Globus pallidus (tissue), 1 donor: ENCODE results near the gene CD82.

ENCODE experiments used
- DNase-seq: peaks from one replicate; pipeline ENCODE4 v3.0.0-alpha.2; 2015; ENCODE audit warnings: low spot score

The CD82 gene

GRCh38 chr11:44575962-44576361 lies 10.5 kb downstream of the CD82 start:
- no peak for DNase-seq

GRCh38 chr11:44576656-44577055 lies 11.2 kb downstream of the CD82 start:
- no peak for DNase-seq

GRCh38 chr11:44577231-44577830 lies 11.9 kb downstream of the CD82 start:
- no peak for DNase-seq

GRCh38 chr11:44578279-44578678 lies 12.8 kb downstream of the CD82 start:
- no peak for DNase-seq

- no peak for DNase-seq
These were observed 13.9 kb downstream of the CD82 start for GRCh38 chr11:44579302-44579761.

GRCh38 chr11:44580701-44581100 lies 15.2 kb downstream of the CD82 start:
- no peak for DNase-seq

- no peak for DNase-seq
These were observed 15.8 kb downstream of the CD82 start for GRCh38 chr11:44581246-44581645.

GRCh38 chr11:44582641-44583352 lies 17.3 kb downstream of the CD82 start:
- no peak for DNase-seq

- no peak for DNase-seq
These were observed 17.8 kb downstream of the CD82 start for GRCh38 chr11:44583353-44583669.

GRCh38 chr11:44585421-44585820 lies 20.0 kb downstream of the CD82 start:
- no peak for DNase-seq

- DNase-seq = peak; percentile 78
These were observed 23.8 kb downstream of the CD82 start for GRCh38 chr11:44589301-44589700.

- DNase-seq = no peak
These were observed 25.3 kb downstream of the CD82 start for GRCh38 chr11:44590769-44591168.

- no peak for DNase-seq
These were observed 26.1 kb downstream of the CD82 start for GRCh38 chr11:44591557-44591956.

- no peak for DNase-seq
These were observed 26.9 kb downstream of the CD82 start for GRCh38 chr11:44592125-44592940.

- peak; percentile 96 for DNase-seq
These were observed 27.8 kb downstream of the CD82 start for GRCh38 chr11:44593251-44593650.

GRCh38 chr11:44595006-44595405 lies 29.5 kb downstream of the CD82 start:
- DNase-seq = no peak

GRCh38 chr11:44595964-44596381 lies 30.5 kb downstream of the CD82 start:
- peak; percentile 87 for DNase-seq

GRCh38 chr11:44596525-44597276 lies 31.2 kb downstream of the CD82 start:
- DNase-seq = no peak

GRCh38 chr11:44597358-44598012 lies 32.0 kb downstream of the CD82 start:
- DNase-seq = no peak

GRCh38 chr11:44598831-44599230 lies 33.4 kb downstream of the CD82 start:
- DNase-seq = no peak

GRCh38 chr11:44600261-44600660 lies 34.8 kb downstream of the CD82 start:
- DNase-seq = no peak
